ENCODE measurements around the gene OSER1.
"Not testable (repeated sequence)": the region's sequence is repeated elsewhere in the genome, so short reads cannot be mapped to it uniquely, and the experiment has no call there.

The OSER1 gene

DNA sequence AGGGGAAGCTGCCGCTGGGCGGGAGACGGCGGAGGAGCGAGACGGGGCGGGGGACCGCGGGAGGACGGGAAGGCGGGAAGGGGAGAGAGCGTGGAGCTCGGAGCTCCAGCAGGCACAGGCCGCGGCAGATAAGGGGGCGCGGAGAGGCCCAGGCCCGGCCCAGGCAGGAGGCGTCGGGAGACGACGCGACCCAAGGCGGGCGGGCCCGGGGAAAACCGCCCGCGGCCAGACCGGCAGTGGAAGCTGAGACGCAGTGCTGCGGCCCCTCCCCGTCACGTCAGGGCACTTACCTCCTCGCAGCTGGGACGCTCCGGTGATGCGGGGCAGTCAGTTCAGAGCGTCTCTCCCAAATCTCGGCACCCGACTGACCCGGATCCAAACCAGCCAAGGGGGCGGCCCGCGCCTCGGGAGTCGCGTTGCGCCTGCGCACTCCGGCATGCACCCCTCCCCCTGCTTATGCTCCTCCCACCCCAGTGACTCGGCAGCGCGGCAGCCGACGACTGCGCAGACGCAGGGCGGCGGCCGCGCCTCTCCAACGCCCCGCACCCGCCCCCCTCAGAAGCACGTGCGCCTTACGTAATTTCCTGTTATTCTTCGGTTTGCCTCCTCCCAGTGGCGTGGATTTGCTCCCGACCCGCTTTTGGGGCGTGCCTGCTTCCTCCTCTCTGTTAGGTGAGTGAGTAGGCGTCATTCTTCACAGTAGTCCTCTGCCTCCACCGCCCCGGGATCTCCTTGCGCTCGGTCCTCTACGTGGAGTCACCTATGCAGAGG lies at the start of gene OSER1:
TSS of gene OSER1 (minus strand) at position 366 of the 771 bp plus-strand sequence. CDS start 3,814 bp downstream, outside the sequence.
- DNase-seq (ENCODE audit: low read depth in 2 of 2), result peak; percentile 94 to 96

DNA sequence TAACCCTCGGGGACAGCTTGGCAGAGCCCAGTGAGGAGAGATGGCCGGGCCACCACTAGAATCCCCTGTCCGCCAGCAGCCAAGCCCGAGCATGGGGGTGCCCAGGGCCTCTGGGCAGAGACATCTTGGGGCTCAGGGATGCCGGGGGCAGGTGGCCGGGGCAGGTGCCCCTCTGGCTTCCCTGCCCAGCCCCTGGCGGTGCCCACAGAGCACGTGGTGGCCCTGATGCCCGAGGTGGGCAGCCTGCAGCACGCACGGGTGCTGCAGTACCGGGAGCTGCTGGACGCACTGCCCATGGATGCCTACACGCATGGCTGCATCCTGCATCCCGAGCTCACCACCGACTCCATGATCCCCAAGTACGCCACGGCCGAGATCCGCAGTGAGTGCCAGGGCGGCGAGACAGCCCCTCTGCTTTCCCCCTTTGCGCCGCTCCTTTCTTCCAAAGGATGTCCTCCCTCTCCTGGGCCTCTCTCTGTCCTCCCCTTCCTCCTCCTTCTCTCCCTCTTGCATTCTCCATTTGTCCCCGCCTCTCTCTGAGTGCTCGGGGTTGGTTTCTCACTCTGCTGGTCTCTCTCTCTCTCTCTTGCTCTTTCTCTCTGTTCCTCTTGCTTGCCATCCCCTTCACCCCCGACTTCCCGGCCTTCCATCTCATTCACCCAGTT lies 47.8 kb upstream of the OSER1 start:
- DNase-seq (ENCODE audit: low read depth in 2 of 2), result no peak

DNA sequence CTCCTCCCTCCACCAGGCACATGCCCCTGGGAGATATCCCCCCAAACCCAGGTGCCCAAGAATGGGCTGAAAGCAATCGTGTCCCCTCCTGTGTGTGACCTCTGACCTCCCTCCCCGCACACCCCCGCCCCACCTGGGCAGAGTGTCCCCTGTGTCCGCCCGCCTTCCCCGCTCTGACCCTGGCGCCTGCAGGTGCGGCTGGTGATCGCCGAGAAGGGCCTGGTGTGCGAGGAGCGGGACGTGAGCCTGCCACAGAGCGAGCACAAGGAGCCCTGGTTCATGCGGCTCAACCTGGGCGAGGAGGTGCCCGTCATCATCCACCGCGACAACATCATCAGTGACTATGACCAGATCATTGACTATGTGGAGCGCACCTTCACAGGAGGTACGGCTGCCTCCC lies 46.4 kb upstream of the OSER1 start:
- no peak for DNase-seq (ENCODE audit: low read depth in 2 of 2)

DNA sequence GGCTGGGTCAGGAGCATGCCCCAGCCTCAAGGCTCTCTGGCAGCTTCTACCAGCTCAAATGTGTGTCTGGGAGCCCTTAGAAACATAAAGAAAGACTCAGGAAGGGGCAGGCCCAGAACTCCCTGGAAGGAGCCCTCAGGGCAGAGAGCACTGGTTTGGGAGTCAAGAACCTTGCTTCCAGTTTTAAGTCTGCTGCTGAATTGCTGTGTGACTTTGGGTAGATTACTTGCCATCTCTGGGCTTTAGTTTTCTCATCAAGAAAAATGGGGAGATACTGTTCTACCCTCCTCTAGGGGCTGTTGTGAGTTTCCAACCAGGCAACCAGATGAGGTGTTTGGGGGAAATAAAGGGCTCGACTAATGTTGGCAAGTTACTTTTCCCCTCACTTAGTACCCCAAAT lies 45.4 kb upstream of the OSER1 start:
- no peak for DNase-seq (ENCODE audit: low read depth in 2 of 2)

DNA sequence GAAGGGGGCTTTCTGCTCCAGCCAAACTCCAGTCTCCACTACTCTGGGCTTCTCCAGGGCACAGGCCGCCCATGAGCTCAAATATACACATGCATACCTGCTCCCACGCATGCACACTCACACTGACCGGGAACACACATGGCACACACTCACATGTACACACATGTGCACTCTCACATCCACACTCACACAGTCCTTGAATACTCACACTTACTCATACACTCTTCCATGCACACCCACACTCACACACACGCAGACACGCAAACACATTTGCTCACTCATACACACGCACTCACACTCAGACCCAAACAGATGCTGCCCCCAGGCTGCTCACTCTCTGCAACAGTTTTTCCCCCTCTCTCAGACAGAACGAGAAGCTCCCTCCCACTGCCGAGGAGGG lies 43.5 kb upstream of the OSER1 start:
- DNase-seq (ENCODE audit: low read depth in 2 of 2), result no peak

DNA sequence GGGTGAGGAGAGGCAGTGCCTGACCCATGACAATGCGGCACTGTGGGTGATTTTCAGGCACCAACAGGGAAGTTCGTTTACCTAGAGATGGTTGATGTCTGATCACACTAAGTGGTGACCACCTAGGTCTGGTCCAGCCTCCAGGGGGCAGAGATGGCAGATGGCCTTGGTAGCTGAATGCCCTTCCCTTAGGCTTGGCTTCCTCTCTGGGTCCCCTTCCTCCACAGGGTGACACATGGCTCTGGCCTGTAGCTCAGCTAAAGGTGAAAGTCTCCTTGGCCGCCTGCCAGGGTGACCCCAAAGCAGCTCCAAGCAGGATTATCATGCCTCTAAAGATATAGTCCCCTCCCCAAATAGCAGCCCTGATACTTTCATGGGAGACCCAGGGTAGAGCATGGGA lies 43.0 kb upstream of the OSER1 start:
- no peak for DNase-seq (ENCODE audit: low read depth in 2 of 2)

DNA sequence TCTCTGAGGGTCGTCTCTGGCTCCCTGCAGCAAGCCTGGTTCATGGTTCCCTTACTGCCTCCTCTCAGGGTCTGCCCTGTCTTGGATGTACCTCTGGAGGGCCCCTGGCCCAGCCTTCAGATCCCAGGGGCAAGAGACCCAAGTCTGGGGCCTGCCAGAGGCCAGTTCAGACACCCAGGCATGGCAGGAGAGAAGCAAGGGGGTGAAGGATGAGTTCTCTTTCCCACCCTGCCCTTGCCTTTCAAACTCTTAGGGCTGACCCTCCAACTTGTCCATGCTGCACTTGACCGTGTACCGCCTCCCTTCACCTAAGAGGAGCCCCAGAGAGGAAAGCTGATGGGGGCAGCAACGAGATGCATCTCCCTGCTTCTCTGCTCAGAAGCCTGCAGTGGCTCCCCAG lies 40.7 kb upstream of the OSER1 start:
- DNase-seq (ENCODE audit: low read depth in 2 of 2), result no peak

DNA sequence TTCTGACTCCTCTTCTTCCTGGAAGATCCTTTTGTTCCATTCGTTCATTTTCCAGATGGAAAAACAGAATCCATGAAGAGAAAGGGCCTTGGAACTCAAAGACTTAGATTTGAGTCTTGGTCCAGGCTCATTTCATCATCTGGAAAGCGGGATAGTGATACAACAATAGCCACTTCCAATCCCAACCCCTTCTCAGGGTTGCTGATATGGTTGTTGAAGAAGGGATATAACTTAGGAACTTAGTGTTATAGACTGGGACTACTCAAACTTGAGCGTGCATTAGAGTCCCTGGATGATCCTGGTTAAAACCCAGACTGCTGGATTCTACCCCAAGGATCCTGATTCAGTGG lies 37.8 kb upstream of the OSER1 start:
- no peak for DNase-seq (ENCODE audit: low read depth in 2 of 2)

DNA sequence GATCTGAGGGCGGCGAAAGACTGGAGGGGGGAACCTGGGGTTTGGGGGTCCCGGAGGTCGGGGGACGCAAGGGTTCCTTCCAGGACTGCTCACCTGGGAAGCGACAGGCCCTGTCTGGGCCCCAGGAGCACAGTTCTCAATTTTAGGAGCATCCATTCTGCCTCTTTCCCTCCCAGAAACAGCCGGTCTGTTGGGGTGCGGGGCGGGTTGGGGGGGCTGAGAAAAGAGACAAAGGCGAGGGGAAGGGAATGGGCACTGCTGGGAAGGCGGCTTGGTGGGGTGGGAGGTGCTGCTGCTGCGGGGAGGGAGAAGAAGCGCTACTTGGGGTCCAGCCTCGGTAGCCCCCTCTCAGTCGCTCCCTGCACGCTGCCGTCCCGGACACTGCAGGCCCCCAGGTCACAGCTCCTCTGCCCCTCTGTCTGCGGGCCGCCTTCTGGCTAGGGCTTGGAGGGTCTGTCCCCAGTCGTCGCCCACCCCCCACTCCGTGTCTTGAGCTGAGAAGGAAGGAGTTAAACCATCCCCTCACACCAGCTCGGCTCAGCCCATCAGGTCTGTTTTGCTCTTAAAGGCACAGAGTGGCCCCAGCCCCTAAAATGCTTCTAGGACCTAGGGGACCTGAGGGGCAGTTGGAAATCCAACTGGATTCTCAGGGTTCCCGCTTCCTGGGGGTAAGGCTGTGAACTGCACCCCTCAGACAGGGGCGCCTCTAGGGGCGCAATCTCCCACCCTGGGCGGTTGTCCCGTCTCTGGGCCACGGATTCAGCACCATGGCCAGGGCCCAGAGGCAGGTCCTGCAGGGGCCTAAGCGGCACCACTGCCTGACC lies 37.2 kb upstream of the OSER1 start:
- DNase-seq (ENCODE audit: low read depth in 2 of 2), result peak; percentile 15 to 30

DNA sequence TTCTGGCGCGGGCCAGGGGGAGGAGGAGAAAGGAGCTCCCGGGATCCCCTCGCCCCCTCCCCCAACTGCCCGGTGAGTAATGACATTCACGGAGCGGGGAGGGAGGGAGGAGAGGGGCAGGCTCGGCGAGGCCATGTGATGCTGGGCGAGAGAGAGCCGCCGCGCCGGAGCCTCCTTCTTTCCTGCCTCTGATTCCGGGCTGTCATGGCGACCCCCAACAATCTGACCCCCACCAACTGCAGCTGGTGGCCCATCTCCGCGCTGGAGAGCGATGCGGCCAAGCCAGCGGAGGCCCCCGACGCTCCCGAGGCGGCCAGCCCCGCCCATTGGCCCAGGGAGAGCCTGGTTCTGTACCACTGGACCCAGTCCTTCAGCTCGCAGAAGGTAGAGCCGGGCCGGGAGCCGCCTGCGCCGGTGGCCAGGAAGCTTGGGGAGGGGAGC lies 36.6 kb upstream of the OSER1 start, which contains the start of gene GDAP1L1:
TSS of gene GDAP1L1 (plus strand) at position 178 of the 441 bp plus-strand sequence. CDS start at position 205, 27 bp downstream.
- no peak for DNase-seq (ENCODE audit: low read depth in 2 of 2)

DNA sequence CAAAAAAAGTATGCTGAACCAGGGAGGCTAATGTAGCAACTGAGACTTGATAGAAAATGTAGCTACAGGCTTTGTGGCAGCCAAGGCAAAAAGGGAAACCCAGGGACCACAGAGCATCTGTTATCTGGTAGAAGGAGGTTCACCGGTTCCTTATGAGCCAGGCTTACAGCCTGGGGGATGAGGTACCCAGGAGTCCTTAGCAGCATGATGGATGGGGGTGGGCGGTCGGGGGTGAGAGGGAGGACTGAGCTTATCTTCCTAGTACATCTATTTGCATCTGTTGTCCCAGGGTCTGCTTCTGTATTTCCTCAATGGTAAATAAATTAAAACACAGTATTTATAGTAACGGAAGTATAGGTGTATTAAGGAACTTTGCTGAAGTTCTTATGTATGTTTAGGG lies 35.4 kb upstream of the OSER1 start:
- no peak for DNase-seq (ENCODE audit: low read depth in 2 of 2)

DNA sequence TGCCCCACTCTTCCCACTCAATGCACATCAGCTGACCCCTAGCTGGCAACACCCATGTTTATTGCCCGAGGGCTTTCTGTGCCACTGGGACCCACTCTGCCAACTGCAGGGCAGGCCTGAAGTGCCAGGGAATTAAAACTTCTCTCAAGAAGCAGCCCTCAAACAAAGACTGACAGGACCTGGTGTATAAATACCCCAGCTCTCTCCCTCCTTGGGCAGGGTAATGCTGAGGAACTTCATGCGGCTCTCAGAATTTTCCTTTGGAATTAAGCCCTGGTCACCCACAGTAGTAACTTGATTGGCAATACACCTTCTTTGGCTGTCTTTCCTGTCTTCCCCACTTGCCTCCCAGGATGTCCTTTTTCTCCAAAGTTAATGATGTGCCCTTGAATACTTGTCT lies 31.2 kb upstream of the OSER1 start:
- no peak for DNase-seq (ENCODE audit: low read depth in 2 of 2)

DNA sequence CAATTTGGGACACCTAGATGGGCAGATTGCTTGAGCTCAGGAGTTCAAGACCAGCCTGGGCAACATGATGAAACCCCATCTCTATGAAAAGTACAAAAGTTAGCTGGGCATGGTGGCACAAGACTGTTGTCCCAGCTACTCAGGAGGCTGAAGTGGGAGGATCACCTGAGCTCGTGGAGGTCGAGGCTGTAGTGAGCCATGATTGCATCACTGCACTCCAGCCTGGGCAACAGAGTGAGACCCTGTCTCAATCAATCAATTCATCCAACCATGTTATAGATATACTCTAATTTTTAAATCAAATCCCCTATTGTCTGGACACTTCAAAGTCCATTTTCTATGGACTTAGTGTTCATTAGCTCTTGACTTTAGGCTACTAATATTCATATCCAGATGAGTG lies 26.3 kb upstream of the OSER1 start:
- DNase-seq (ENCODE audit: low read depth in 2 of 2), result not testable (repeated sequence)

DNA sequence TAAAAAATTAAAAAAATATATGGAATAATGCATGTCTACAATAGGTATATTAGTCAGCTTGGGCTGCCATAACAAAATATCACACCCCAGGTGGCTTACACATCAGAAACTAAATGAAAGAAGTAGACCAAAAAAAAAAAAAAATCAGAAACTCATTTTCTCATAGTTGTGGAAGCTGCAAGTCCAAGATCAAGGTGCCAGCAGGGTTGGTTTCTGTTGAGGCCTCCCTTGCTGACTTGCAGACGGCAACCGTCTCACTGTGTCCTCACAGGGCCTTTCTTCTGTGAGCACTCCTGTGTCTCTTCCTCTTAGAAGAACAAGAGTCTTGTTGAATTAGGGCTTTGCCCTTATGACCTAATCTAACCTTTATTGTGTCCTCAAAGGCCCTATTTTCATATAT lies 25.1 kb upstream of the OSER1 start:
- no peak for DNase-seq (ENCODE audit: low read depth in 2 of 2)

DNA sequence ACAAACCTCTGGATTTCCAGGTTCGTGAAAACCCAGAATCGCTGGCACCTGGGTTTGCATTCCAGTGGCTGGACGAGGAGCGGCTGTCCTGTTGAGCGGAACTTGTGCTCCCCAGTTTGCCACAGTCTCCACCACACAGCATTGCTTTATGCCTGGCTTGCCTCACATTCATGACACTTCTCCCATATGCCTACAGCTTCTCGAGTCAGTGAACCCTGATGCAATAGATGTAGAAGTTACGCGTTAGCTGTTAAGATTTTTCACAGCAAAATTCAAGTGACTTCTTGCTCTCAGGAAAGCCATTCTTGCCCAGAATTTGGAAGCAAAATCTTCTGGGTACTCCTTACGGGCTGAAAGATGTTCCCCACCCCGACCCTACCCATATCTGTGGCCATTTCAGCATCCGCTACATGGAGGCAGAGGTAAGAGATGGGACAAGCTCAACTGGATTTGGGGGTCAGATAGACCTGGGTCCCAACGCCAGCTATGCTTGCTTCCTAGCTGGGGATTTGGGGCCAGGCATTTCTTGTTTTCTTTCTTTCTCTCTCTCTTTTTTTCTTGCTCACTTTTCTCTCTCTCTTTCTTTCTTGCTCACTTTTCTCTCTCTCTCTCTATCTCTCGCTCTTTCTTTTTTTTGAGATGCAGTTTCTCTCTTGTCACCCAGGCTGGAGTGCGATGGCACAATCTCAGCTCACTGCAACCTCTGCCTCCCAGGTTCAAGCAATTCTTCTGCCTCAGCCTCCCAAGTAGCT lies 24.2 kb upstream of the OSER1 start:
- no peak for DNase-seq (ENCODE audit: low read depth in 2 of 2)

DNA sequence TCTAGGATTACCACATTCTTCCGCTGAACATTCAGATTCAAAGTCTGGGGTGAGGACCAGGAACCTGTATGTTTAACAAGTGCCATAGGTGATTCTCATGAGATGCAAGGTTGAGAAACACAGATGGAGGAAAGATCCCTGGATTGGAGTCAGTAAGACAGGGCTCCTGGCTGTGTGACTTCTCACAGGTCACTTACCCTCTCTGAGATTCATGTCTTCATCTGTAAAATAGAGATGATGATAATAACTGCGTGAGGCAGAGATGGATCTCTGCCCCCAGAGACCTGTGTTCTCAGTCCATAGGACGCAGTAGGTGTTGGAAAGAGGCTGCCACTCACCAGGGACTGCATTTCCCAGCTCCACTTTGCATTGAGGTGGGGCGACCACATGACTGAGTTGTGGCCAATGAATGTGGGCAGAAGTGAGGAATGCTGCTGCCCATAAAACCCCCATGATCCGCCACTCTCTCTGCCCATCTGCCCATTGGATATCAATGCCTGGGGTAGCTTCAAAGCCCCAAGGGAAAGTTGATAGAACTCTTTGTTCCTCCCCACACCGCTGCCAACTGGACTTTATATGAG lies 23.0 kb upstream of the OSER1 start:
- no peak for DNase-seq (ENCODE audit: low read depth in 2 of 2)

DNA sequence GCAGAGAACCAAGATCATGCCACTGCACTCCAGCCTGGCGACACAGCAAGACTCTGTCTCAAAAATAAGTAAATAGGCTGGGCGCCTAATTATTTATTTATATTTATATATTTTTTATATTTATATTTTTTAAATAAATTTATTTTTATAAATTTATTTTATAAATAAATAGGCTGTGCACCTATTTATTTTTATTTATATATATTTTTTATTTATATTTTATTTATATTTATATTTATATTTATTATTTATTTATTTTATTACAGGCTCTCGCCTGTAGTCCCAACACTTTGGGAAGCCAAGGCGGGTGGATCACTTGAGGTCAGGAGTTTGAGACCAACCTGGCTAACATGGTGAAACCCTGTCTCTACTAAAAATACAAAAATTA lies 21.9 kb upstream of the OSER1 start:
- not testable (repeated sequence) for DNase-seq (ENCODE audit: low read depth in 2 of 2)

DNA sequence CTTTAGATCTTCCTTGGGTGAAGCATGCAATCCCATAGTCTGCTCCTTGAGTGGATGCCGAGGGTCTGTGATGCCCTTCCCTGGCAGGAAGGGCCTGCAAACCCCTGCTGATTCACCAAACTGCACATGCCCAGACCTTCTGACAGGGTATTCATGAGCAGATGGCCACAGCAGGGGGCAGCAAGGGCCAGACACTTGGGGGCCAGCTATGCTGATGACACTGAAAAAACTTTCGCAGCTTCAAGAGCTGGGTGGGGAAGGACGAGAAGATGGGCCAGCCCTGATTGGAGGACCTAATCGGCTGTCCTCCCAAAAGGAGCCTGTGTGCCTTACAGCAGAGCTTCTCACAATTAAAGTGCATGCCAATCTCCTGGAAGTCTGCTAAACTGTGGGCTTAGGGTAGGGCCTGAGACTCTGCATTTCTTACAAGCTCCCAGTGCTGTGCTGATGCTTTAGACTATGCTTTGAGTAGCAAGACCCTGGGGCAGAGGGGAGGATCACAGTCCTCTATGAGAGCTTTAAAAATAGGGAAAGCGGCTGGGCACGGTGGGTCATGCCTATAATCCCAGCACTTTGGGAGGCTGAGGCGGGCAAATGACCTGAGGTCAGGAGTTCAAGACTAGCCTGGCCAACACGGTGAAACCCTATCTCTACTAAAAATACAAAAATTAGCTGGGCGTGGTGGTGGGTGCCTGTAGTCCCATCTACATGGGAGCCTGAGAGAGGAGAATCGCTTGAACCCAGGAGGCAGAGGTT lies 21.3 kb upstream of the OSER1 start:
- DNase-seq (ENCODE audit: low read depth in 2 of 2), result no peak

DNA sequence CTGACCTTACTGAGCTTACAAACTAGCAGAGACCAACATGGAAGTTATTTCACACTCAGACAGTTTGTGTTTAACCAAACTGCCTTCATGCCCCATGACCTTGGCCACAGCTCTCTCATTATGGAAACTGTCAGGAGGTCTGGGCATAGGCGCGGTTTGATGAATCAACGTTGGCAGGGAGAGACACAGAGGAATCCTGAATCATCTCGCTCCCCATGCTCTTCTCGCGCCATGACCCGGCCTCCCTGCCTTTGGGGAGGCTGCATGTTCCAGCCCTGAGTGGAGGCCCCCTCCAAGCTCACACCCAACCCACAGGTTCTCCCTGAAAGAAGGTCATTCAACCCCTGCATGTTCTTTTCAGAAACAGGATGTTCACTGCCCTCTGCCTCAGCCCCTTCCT lies 20.6 kb upstream of the OSER1 start:
- no peak for DNase-seq (ENCODE audit: low read depth in 2 of 2)

DNA sequence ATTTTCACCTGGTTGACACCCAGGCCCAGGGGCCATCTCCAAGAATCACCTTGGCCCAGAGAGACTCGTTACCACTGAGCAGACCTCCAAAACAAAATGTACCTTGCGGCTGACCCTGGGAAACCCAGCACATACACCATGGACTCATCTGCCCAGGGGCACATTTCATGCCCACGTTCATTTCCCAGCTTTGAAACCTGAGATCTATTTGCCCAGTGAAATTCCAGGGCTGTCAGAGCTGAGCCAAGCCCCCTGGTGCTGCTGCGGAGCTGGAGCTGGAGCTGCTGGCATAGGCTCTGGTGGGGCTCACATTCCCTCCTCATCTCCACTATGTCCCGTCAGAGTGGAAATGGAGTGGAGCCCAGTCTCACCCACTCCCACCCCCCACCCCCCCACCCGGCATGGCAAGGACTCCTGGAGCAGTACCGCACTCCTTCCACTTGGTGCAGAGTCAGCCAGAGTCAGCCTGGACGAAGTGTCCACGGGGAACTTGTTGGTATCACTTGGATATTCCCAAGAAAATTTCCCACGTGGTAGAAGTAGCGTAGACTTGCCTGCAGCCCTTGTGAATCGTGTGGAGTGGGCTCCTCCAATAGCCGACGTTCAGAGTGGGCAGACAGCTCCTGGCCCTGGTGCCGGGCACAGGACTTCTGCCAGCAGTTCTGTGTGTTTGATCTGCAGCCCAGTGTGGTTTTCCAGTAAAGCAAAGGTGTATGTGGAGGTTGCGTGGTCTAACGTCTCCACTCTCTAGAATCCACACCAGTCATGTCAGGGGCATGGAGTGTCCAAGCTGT lies 18.1 kb upstream of the OSER1 start:
- no peak for DNase-seq (ENCODE audit: low read depth in 2 of 2)
